ENCODE results near the gene CNTN5. TPM values are rescaled to one million over a fixed set of nuclear protein-coding genes. Genes with fewer than 3 reads are reported as not detected.

Gene CNTN5
- total RNA-seq, 4 donors from 2014 or later = 0.12 TPM; not detected in 3

GRCh38 chr11:99925968-99926367 lies 905.2 kb downstream of the CNTN5 start:
- H3K36me3 ChIP-seq = no peaks in the 10 kb centered on the region
- intact Hi-C loops (cut with DNase I) = no loop called here
- no peaks in the 10 kb centered on the region for H3K4me1 ChIP-seq
- no peak overlapping the region for H3K4me3 ChIP-seq
- no peaks in the 10 kb centered on the region for H3K27me3 ChIP-seq
- peaks cover 0 to 7% (median 0%) of the 10 kb centered on the region in 3 donors for H3K9me3 ChIP-seq
- TF ChIP-seq CTCF (IDR thresholded peaks at IDR 0.05) = no peak
- TF ChIP-seq POLR2A (IDR thresholded peaks at IDR 0.05) = no peak
- no peak for DNase-seq
- H3K27ac ChIP-seq = no peak overlapping the region
- WGBS, 2 donors = 0% methylated on average over 1 of the region's 1 CpG

GRCh38 chr11:99932684-99933083 lies 911.9 kb downstream of the CNTN5 start:
- no peaks in the 10 kb centered on the region for H3K4me1 ChIP-seq
- 62 to 65% methylated on average over 2 of the region's 2 CpGs for WGBS, 2 donors
- intact Hi-C loops (cut with DNase I) = no loop called here
- H3K4me3 ChIP-seq = no peak overlapping the region
- DNase-seq = no peak
- H3K36me3 ChIP-seq = no peaks in the 10 kb centered on the region
- peaks cover 0 to 7% (median 0%) of the 10 kb centered on the region in 3 donors for H3K9me3 ChIP-seq
- no peaks in the 10 kb centered on the region for H3K27me3 ChIP-seq
- no peak for TF ChIP-seq CTCF (IDR thresholded peaks at IDR 0.05)
- TF ChIP-seq POLR2A (IDR thresholded peaks at IDR 0.05) = no peak
- no peak overlapping the region for H3K27ac ChIP-seq

- Histone ChIP-seq H3K4me1 (no peaks in the 10 kb centered on the region), H3K27me3 (no peaks in the 10 kb centered on the region), H3K27ac (no peak overlapping the region), H3K36me3 (no peaks in the 10 kb centered on the region), H3K4me3 (no peak overlapping the region), H3K9me3 (no peaks in the 10 kb centered on the region)
- no peak for TF ChIP-seq CTCF (IDR thresholded peaks at IDR 0.05)
- no peak for DNase-seq
- intact Hi-C loops (cut with DNase I) = no loop called here
These were observed 913.3 kb downstream of the CNTN5 start for GRCh38 chr11:99934008-99934407.

GRCh38 chr11:99937330-99937729 lies 916.6 kb downstream of the CNTN5 start:
- no peak overlapping the region for H3K4me3 ChIP-seq
- H3K36me3 ChIP-seq = no peaks in the 10 kb centered on the region
- intact Hi-C loops (cut with DNase I) = no loop called here
- H3K27me3 ChIP-seq = no peaks in the 10 kb centered on the region
- no peaks in the 10 kb centered on the region for H3K4me1 ChIP-seq
- 71 to 73% methylated on average over 9 of the region's 9 CpGs for WGBS, 2 donors
- H3K9me3 ChIP-seq = no peaks in the 10 kb centered on the region
- no peak for TF ChIP-seq POLR2A (IDR thresholded peaks at IDR 0.05)
- TF ChIP-seq CTCF (IDR thresholded peaks at IDR 0.05) = no peak
- DNase-seq = no peak
- no peak overlapping the region for H3K27ac ChIP-seq

GRCh38 chr11:99952816-99953215 lies 932.1 kb downstream of the CNTN5 start:
- WGBS, 2 donors = 26 to 35% methylated on average over 1 of the region's 1 CpG
- no peak for TF ChIP-seq POLR2A (IDR thresholded peaks at IDR 0.05)
- no peak for TF ChIP-seq CTCF (IDR thresholded peaks at IDR 0.05)
- Histone ChIP-seq H3K4me3 (no peak overlapping the region), H3K4me1 (no peaks in the 10 kb centered on the region), H3K27ac (no peak overlapping the region), H3K9me3 (no peaks in the 10 kb centered on the region), H3K36me3 (no peaks in the 10 kb centered on the region), H3K27me3 (no peaks in the 10 kb centered on the region)
- no peak for DNase-seq
- intact Hi-C loops (cut with DNase I) = no loop called here

Measured in esophagus squamous epithelium (tissue), 5 donors.